Neural cell (in vitro differentiated cells): Measurements from ENCODE around the gene ARHGEF40. TPM values are rescaled to one million over a fixed set of nuclear protein-coding genes. Genes with fewer than 3 reads are reported as not detected.
A peak's percentile ranks its signal among the peaks of the same experiment; 100 is the strongest.

Experiments
- H2AFZ ChIP-seq: fragments of 200-600, 300-800 bp; sonication (generic), shearing (Covaris generic); 2 replicates; pipeline ENCODE4 v1.6.0; 2014; ENCODE audit warnings: low read depth, mild to moderate bottlenecking, antibody characterized with exemption, low read length, moderate library complexity
- H3F3A ChIP-seq: fragments of 200-600 bp; shearing (Covaris generic); 2 replicates; pipeline ENCODE4 v1.6.1; 2016; ENCODE audit warnings: mild to moderate bottlenecking, moderate library complexity, mixed read lengths, antibody characterized with exemption, low read length; ENCODE audit not compliant: insufficient read depth, poor library complexity, severe bottlenecking
- H3K27ac ChIP-seq: fragments of 200-600, 300-800 bp; sonication (generic), shearing (Covaris generic); 2 replicates; pipeline ENCODE4 v1.5.1; 2014; ENCODE audit warnings: mild to moderate bottlenecking, low read length, moderate library complexity
- H3K27me3 ChIP-seq: fragments of 300-800, 200-600 bp; sonication (generic), shearing (Covaris generic); 2 replicates; pipeline ENCODE4 v1.6.0; 2014; ENCODE audit warnings: mild to moderate bottlenecking, low read depth, low read length, moderate library complexity; ENCODE audit not compliant: insufficient read depth
- H3K36me3 ChIP-seq: fragments of 300-800, 200-600 bp; sonication (generic), shearing (Covaris generic); 2 replicates; pipeline ENCODE4 v1.5.1; 2014; ENCODE audit warnings: mild to moderate bottlenecking, antibody characterized with exemption, low read length, moderate library complexity; ENCODE audit not compliant: insufficient read depth
- H3K4me2 ChIP-seq: fragments of 300-800, 200-600 bp; sonication (generic), shearing (Covaris generic); 2 replicates; pipeline ENCODE4 v1.6.0; 2014; ENCODE audit warnings: mild to moderate bottlenecking, low read length
- H3K4me3 ChIP-seq: fragments of 300-800, 200-600 bp; sonication (generic), shearing (Covaris generic); 2 replicates; pipeline ENCODE4 v1.5.1; 2014; ENCODE audit warnings: mild to moderate bottlenecking, low read length, moderate library complexity
- H3K79me2 ChIP-seq: fragments of 200-600 bp; shearing (Covaris generic); replicated peaks from 2 replicates; pipeline ENCODE4 v1.6.0; 2014; ENCODE audit warnings: mild to moderate bottlenecking, low read length, moderate library complexity; ENCODE audit not compliant: insufficient read depth
- H3K9ac ChIP-seq: fragments of 300-800, 200-600 bp; sonication (generic), shearing (Covaris generic); 2 replicates; pipeline ENCODE4 v1.6.1; 2016; ENCODE audit warnings: mild to moderate bottlenecking, low read length, mixed read lengths
- H3K9me2 ChIP-seq: fragments of 200-600 bp; shearing (Covaris generic); 2 replicates; pipeline ENCODE4 v1.6.1; 2016; ENCODE audit warnings: mild to moderate bottlenecking, low read length, mixed read lengths; ENCODE audit not compliant: insufficient read depth
- H3K9me3 ChIP-seq: fragments of 200-600, 300-800 bp; sonication (generic), shearing (Covaris generic); 2 replicates; pipeline ENCODE4 v1.6.1; 2016; ENCODE audit warnings: mild to moderate bottlenecking, mixed run types, low read length, moderate library complexity, mixed read lengths
- H4K20me1 ChIP-seq: fragments of 200-600 bp; shearing (Covaris generic); 2 replicates; pipeline ENCODE4 v1.6.1; 2016; ENCODE audit warnings: mild to moderate bottlenecking, mixed run types; ENCODE audit not compliant: insufficient read depth
- CTCF ChIP-seq: fragments of 450-650 bp; IDR thresholded peaks from 2 replicates; pipeline ENCODE4 v1.5.1; 2014; ENCODE audit warnings: antibody characterized with exemption, mild to moderate bottlenecking, moderate library complexity; ENCODE audit not compliant: poor library complexity, severe bottlenecking
- EP300 ChIP-seq: fragments of 450-650 bp; conservative IDR thresholded peaks from 2 replicates; pipeline ENCODE4 v1.6.1; 2014; ENCODE audit warnings: antibody characterized with exemption, mild to moderate bottlenecking, moderate library complexity; ENCODE audit not compliant: poor library complexity, severe bottlenecking
- EZH2 ChIP-seq: fragments of 200-600, 300-800 bp; shearing (Covaris generic), sonication (generic); IDR thresholded peaks from 2 replicates; pipeline ENCODE4 v1.6.1; 2014; ENCODE audit warnings: antibody characterized with exemption, low read length, borderline replicate concordance, mild to moderate bottlenecking; ENCODE audit not compliant: insufficient read depth, poor library complexity, severe bottlenecking
- MXI1 ChIP-seq: fragments of 450-650 bp; conservative IDR thresholded peaks from 2 replicates; pipeline ENCODE4 v1.6.1; 2014; ENCODE audit warnings: antibody characterized with exemption, mild to moderate bottlenecking; ENCODE audit not compliant: poor library complexity, severe bottlenecking
- POLR2AphosphoS5 ChIP-seq: IDR thresholded peaks from 2 replicates; pipeline ENCODE4 v1.6.1; 2012
- RAD21 ChIP-seq: fragments of 450-650 bp; conservative IDR thresholded peaks from 2 replicates; pipeline ENCODE4 v1.6.1; 2014; ENCODE audit warnings: antibody characterized with exemption, mild to moderate bottlenecking, moderate library complexity
- REST ChIP-seq: IDR thresholded peaks from 2 replicates; pipeline ENCODE4 v1.6.1; 2012; ENCODE audit warnings: borderline replicate concordance
- SMC3 ChIP-seq: fragments of 450-650 bp; conservative IDR thresholded peaks from 2 replicates; pipeline ENCODE4 v1.6.1; 2014; ENCODE audit warnings: antibody characterized with exemption, mild to moderate bottlenecking, moderate library complexity; ENCODE audit not compliant: poor library complexity
- TAF1 ChIP-seq: IDR thresholded peaks from 2 replicates; pipeline ENCODE4 v1.6.1; 2012; ENCODE audit warnings: low read depth
- polyA plus RNA-seq: library from polyadenylated mRNA; depleted of rRNA; stranded (reverse); fragments of >200 nt; gene quantifications from 2 replicates; pipeline ENCODE4 v1.2.3, GENCODE V29; 2014

Gene ARHGEF40
- polyA plus RNA-seq, 1 donor from 2014 or later, result 28.9 TPM

DNA sequence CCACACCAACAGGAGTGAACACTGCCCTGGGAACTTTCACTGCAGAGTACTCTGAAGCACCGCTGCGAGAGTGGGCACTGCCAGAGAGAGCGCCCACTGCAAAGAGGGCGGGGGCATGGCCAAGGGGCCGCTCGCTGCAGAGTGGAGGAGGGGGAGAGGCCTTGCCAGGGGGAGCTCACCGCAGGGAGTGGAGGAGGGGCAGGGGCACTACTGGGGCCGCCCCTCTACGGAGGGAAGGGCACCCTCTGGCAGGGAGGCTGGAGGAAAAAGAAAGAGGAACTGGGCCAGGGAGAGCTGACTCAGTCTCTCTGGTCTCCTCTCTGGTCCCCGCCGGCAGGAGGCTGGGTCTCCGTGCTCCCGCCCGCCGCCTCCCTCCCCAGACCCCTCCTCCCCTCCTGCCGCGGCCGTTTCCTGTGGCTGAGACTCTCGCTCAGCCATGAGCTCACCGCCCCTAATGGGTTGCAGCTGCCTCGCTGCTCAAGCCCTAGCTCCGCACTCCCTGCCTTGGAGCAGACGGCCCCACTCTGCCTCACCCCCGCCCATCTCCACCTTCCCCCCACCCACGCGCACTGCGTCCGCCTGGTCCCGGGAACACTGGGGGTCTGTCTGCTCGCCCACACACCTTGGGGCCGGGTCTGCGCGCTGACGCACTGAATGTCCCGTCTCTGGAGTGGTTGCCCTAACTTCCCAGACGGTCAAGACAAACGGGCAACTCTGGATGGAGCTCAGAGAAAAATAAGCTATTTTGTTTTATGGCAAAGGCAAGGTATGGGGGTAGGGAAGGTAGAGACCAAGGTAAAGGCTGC lies 1.3 kb downstream of the ARHGEF40 start:
- Histone ChIP-seq H3K27me3 (no peaks in the 10 kb centered on the region), H3K79me2 (peaks cover 7% of the 10 kb centered on the region), H2AFZ (no peak overlapping the region), H3K27ac (peak overlapping the region; percentile 71), H4K20me1 (no peaks in the 10 kb centered on the region), H3K9me2 (no peaks in the 10 kb centered on the region), H3K4me3 (peak overlapping the region; percentile 78), H3K9me3 (no peaks in the 10 kb centered on the region), H3F3A (peaks cover 4% of the 10 kb centered on the region), H3K36me3 (peaks cover 5% of the 10 kb centered on the region), H3K9ac (peak overlapping the region; percentile 92), H3K4me2 (peak overlapping the region; percentile 99)
- TF ChIP-seq RAD21 (no peak), POLR2AphosphoS5 (peak; percentile 59), MXI1 (no peak), REST (no peak), EP300 (no peak), SMC3 (no peak), TAF1 (peak; percentile 31)

- H3K4me3 ChIP-seq, result peak overlapping the region; percentile 78
- no peaks in the 10 kb centered on the region for H4K20me1 ChIP-seq
- H3F3A ChIP-seq, result peaks cover 4% of the 10 kb centered on the region
- no peaks in the 10 kb centered on the region for H3K9me3 ChIP-seq
- H2AFZ ChIP-seq, result no peak overlapping the region
- TF ChIP-seq TAF1 (no peak), EZH2 (no peak)
- H3K9me2 ChIP-seq, result no peaks in the 10 kb centered on the region
- H3K27me3 ChIP-seq, result no peaks in the 10 kb centered on the region
- peak overlapping the region; percentile 92 for H3K9ac ChIP-seq
- H3K36me3 ChIP-seq, result peaks cover 5% of the 10 kb centered on the region
- H3K79me2 ChIP-seq, result peaks cover 7% of the 10 kb centered on the region
- H3K27ac ChIP-seq, result peak overlapping the region; percentile 71
- H3K4me2 ChIP-seq, result peak overlapping the region; percentile 99
Measured at GRCh38 chr14:21072031-21072473, 1.9 kb downstream of the ARHGEF40 start.

DNA sequence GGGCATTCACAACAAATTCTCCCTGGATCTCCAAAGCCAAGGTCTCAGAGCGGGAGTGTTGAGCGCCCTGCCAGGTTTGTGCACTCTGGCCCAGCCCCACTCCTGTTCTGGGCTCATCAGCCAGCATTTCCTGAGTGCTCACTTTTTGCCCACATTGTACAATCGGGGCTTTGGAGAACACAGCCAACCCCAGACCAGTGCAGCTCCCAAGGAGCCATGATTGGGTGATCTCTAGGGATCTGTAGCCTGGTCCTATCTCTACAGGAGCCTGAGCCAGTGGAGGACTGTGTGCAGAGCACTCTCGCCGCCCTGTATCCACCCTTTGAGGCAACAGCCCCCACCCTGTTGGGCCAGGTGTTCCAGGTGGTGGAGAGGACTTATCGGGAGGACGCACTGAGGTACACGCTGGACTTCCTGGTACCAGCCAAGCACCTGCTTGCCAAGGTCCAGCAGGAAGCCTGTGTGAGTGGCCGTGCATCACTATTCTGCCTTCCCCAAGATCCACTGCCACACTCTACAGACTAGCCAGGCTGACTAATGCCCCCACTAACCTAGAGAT lies 2.8 kb downstream of the ARHGEF40 start:
- Histone ChIP-seq H3K27ac (no peak overlapping the region), H2AFZ (no peak overlapping the region), H3K79me2 (peaks cover 7% of the 10 kb centered on the region), H3K9ac (no peak overlapping the region), H3F3A (peaks cover 4% of the 10 kb centered on the region), H3K9me2 (no peaks in the 10 kb centered on the region), H4K20me1 (no peaks in the 10 kb centered on the region), H3K4me2 (no peak overlapping the region), H3K36me3 (peaks cover 5% of the 10 kb centered on the region), H3K9me3 (no peaks in the 10 kb centered on the region), H3K4me3 (no peak overlapping the region), H3K27me3 (no peaks in the 10 kb centered on the region)
- TF ChIP-seq SMC3 (no peak), EZH2 (no peak), RAD21 (no peak), TAF1 (no peak), POLR2AphosphoS5 (no peak), CTCF (no peak), REST (no peak), MXI1 (no peak), EP300 (no peak)
